Ishikawa (cell line): ENCODE results near the gene PSTPIP2.

ENCODE experiments used
- CEBPB ChIP-seq: IDR thresholded peaks from 2 replicates; pipeline ENCODE4 v1.6.1; 2012
- CREB1 ChIP-seq: IDR thresholded peaks from 2 replicates; pipeline ENCODE4 v1.6.1; 2012; ENCODE audit warnings: low read depth
- EGR1 ChIP-seq: IDR thresholded peaks from 2 replicates; pipeline ENCODE4 v1.6.1; 2012
- EP300 ChIP-seq: IDR thresholded peaks from 2 replicates; pipeline ENCODE4 v1.6.1; 2012; ENCODE audit warnings: borderline replicate concordance
- FOXM1 ChIP-seq: IDR thresholded peaks from 2 replicates; pipeline ENCODE4 v1.6.1; 2012; ENCODE audit warnings: low read depth, borderline replicate concordance
- MAX ChIP-seq: IDR thresholded peaks from 2 replicates; pipeline ENCODE4 v1.6.1; 2012
- NFIC ChIP-seq: IDR thresholded peaks from 2 replicates; pipeline ENCODE4 v1.6.1; 2012
- RAD21 ChIP-seq: IDR thresholded peaks from 2 replicates; pipeline ENCODE4 v1.6.1; 2012; ENCODE audit warnings: low read depth
- REST ChIP-seq: IDR thresholded peaks from 2 replicates; pipeline ENCODE4 v1.6.1; 2012; ENCODE audit warnings: low read depth, mild to moderate bottlenecking
- TAF1 ChIP-seq: IDR thresholded peaks from 2 replicates; pipeline ENCODE4 v1.6.1; 2012; ENCODE audit warnings: low read depth, mild to moderate bottlenecking
- TCF12 ChIP-seq: IDR thresholded peaks from 2 replicates; pipeline ENCODE4 v1.6.1; 2012; ENCODE audit warnings: low read depth
- TEAD4 ChIP-seq: IDR thresholded peaks from 2 replicates; pipeline ENCODE4 v1.6.1; 2012
- USF1 ChIP-seq: IDR thresholded peaks from 2 replicates; pipeline ENCODE4 v1.6.1; 2012
- YY1 ChIP-seq: IDR thresholded peaks from 2 replicates; pipeline ENCODE4 v1.6.1; 2012; ENCODE audit warnings: low read depth
- ZBTB7A ChIP-seq: IDR thresholded peaks from 2 replicates; pipeline ENCODE4 v1.6.1; 2012; ENCODE audit warnings: low read depth

The PSTPIP2 gene

GRCh38 chr18:46031741-46032140 is 40.3 kb downstream of the PSTPIP2 start:
- TF ChIP-seq CREB1 = no peak
- TF ChIP-seq CEBPB = no peak
- TF ChIP-seq TAF1 = no peak
- no peak for TF ChIP-seq FOXM1
- TF ChIP-seq TEAD4 = no peak
- TF ChIP-seq RAD21 = no peak
- no peak for TF ChIP-seq YY1
- no peak for TF ChIP-seq USF1
- no peak for TF ChIP-seq NFIC
- TF ChIP-seq EP300 = no peak
- TF ChIP-seq MAX = no peak
- no peak for TF ChIP-seq ZBTB7A
- TF ChIP-seq EGR1 = no peak
- TF ChIP-seq REST = no peak
- no peak for TF ChIP-seq TCF12

- no peak for TF ChIP-seq CEBPB
- no peak for TF ChIP-seq EGR1
- no peak for TF ChIP-seq TCF12
- no peak for TF ChIP-seq YY1
- TF ChIP-seq ZBTB7A = no peak
- no peak for TF ChIP-seq TEAD4
- no peak for TF ChIP-seq MAX
- TF ChIP-seq USF1 = no peak
Measured at GRCh38 chr18:46028536-46028891, 43.5 kb downstream of the PSTPIP2 start.

GRCh38 chr18:46019936-46020335 is 52.1 kb downstream of the PSTPIP2 start:
- TF ChIP-seq REST = no peak
- no peak for TF ChIP-seq FOXM1
- TF ChIP-seq EP300 = no peak
- no peak for TF ChIP-seq TAF1
- no peak for TF ChIP-seq CEBPB
- no peak for TF ChIP-seq TCF12
- TF ChIP-seq EGR1 = no peak
- TF ChIP-seq TEAD4 = no peak
- no peak for TF ChIP-seq RAD21
- TF ChIP-seq MAX = no peak
- no peak for TF ChIP-seq YY1

GRCh38 chr18:46013484-46014189 is 58.4 kb downstream of the PSTPIP2 start:
- TF ChIP-seq EP300 = no peak
- TF ChIP-seq EGR1 = no peak
- TF ChIP-seq NFIC = no peak
- no peak for TF ChIP-seq RAD21

- TF ChIP-seq TAF1 (no peak), CREB1 (no peak), EGR1 (no peak), MAX (no peak), EP300 (no peak), USF1 (no peak), YY1 (no peak)
Measured at GRCh38 chr18:46010676-46011075, 61.4 kb downstream of the PSTPIP2 start.

GRCh38 chr18:46010050-46010449 is 62.0 kb downstream of the PSTPIP2 start:
- no peak for TF ChIP-seq TCF12
- no peak for TF ChIP-seq FOXM1
- no peak for TF ChIP-seq RAD21
- no peak for TF ChIP-seq TAF1
